HG03442 (cell line): ENCODE results near the gene NACC1.

Source experiments
- ATAC-seq: cut with Tn5 transposase; IDR thresholded peaks from one replicate; pipeline ENCODE4 v1.9.1; 2021; ENCODE audit warnings: mild to moderate bottlenecking, moderate library complexity; ENCODE audit not compliant: unreplicated experiment

The NACC1 gene

DNA sequence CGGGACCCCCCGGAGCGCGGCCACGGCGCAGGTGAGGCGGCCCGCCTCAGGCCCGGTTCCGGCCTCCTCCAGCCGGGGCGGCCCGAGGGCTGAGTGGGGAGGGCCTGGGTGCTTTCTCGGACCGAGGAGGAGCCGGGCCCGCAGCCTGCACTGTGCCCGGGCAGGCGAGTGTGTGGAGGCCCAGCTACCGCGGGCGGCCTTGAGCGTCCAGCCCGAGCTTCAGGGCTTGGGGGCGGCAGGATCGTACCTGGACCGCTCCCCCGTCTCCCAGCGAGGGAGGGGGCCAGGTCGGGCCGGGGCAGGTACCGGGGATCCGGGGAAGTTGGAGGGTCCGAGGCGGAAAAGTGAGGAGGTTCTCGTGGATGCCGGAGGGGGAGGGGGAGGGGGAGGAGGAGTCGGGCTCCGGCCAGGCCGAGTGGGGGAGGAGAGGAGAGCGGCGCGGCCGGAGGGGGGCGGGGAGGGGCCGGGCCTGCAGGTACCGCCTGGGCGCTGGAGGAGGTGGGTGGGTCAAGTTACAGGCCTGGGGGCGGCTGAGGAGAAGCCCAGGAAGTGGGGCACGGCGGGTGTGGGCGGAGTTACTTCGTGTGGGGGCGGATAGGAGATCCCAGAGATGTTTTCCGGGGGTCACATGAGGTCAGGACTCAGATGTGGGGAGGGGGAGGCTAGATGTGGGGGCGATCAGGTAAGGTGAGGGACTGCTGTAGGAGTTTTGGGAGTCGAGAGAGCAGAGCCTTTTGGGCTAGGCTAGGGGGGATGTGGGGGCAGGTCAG is 545 bp downstream of the NACC1 start:
- ATAC-seq: no peak

DNA sequence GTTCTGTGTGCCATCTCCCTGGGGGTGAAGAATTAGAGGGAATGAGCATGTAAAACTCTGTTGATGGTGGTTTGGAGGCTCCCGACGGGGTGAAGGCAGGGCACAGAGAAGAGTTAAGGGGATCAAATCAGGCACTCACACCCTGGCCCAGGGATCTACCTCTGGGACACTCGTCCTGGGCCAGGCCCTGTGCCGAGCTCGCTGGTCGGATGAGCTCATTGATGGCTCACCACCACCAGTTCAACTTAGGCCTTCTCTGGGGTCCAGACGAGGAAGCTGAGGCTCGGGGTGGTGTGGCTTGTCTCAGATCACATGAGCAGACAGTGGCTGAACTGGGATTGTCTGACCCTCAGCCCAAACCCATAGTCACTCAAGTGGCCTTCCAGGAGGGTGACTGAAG is 1.6 kb downstream of the NACC1 start:
- ATAC-seq: no peak

- no peak for ATAC-seq
Measured at GRCh38 chr19:13120031-13120430, 2.0 kb downstream of the NACC1 start.

- no peak for ATAC-seq
Measured at GRCh38 chr19:13120817-13121216, 2.8 kb downstream of the NACC1 start.

DNA sequence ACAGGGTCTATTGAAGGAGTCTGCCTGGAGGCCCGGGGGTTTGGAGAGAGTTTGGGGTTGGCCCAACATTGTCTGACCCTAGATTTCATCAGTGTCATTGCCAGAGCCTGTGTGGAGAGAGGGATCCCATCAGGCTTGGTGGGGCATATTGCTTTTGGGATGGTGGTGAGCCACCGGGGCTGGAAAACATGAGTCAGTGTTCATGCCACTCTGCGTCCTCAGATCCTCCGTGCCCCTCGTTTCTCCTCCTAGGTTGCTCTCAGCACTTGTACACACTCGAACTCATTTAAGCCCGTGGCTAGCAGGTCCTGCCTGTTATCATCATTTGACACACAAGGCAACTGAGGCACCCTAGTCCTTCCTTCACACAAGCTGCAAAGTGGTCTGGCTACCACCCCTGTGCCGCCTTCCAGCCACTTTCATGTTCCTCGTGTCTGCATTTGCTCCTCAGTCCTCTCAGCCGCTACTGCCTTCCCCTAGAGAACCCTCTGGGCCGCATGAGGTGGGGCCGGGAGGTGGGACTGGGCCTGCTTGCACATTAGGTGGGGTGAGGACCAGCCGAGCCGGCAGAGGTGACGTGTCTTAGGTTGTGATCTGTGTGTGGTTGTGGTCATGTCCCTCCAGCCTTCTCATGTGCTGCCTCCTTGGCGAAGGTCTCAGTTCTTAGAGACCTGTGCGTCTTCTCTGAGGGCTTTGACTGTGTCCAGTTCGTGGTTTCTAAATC is 3.6 kb downstream of the NACC1 start:
- no peak for ATAC-seq

DNA sequence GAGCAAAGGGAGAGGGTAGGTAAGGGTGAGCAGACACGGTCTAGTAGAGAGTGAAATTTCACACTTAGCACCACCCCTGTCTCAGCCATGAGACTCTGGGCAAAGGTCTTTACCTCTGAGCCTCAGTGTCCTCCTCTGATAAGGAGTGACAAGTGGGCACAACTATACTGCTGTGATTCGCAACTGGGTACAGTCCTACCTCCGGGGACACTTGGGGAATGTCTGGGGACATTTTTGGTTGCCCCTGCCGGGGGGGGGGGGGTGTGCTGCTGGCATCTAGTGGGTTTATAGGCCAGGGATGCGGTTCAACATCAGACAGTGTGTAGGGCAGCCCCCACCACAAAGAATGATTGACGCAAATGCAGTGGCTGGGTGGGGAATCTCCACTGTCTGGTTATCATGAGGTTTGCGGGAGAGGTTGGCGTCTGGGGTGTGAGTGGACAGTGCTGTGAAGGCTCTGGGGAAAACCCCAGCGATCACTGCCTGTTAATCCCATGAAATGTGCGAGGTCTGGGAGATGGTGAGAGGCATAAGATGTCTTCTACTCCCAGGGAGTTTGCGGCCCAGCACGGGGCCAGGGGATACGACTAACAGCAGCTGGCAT is 4.3 kb downstream of the NACC1 start:
- ATAC-seq: no peak

DNA sequence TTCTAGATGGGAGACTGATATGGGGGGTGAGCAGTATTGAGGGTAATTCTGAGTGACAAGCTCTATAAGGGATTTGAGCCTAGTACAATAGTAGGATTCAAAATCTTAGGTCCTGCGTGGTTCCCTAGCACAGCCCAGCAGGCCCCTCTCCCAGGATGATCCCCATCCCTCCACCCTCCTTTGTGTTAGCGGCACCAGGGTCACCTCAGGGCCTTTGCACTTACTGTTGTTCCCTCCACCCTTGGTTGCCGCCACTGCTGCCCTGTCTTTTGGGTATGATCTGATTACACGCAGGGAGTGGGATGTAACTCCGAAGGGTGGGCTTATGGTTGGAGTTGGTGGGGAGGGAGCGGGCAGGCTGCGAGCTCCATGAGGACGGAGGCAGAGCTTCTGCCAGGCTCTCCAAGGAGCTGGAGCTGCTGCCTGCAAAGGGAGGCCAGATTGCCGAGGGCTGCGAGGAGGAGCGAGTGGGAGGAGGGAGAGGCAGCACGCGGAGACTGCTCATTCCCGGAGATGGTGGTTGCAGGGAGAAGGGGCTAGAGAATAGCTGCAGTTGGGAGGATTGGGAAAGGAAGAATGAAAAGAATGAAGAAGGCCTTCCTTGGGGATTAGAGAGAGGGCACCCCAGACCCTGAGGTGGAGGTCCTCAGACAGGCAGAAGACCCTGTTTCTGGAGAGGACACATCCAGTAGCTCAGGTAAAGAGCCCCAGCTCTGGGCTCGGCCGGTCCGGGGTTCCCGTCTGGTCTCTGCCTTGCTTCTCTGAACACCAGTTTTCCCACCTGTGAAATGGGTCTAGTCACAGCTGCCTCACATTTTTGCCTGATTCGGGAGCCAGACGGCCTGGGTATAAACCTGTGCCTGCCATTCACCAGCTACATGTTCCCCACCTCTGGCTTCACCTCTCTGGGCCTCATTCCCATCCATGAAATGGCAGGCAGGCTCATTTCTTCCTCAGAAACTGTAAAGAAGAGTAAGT is 5.2 kb downstream of the NACC1 start:
- no peak for ATAC-seq

- no peak for ATAC-seq
Measured at GRCh38 chr19:13127051-13127450, 9.0 kb downstream of the NACC1 start.

- no peak for ATAC-seq
Measured at GRCh38 chr19:13127811-13128575, 9.9 kb downstream of the NACC1 start.

- no peak for ATAC-seq
Measured at GRCh38 chr19:13128583-13128982, 10.5 kb downstream of the NACC1 start.

- ATAC-seq: no peak
Measured at GRCh38 chr19:13129384-13129783, 11.3 kb downstream of the NACC1 start.

DNA sequence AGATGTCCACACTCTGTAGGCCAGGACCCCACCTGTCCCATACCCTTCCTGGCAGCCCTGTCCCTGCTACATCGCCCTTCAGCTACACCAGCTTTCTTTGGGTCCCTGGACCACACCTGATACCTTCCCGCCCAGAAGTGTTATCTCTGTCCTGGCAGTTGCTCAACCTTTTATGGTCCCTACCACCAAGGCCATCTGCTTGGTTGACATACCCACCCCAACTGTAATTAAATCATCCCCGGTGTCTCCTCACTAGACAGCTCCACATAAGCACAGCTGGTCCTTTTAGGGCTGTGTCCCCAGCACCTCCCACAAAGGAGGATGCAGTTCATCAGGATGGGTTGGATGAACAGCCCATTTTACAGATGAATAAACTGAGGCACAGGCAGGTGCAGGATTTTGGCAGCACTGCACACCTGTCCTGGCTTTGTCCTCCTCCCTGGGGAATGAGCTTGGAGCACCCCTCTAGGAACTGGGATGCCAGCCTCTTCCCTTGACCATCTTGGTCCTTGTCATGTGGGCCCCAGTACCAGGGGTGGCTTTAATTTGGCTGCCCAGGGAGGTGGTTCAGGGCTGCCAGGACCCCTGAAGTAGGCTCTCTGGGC is 12.9 kb downstream of the NACC1 start:
- ATAC-seq: no peak

- no peak for ATAC-seq
Measured at GRCh38 chr19:13132471-13133180, 14.6 kb downstream of the NACC1 start.

DNA sequence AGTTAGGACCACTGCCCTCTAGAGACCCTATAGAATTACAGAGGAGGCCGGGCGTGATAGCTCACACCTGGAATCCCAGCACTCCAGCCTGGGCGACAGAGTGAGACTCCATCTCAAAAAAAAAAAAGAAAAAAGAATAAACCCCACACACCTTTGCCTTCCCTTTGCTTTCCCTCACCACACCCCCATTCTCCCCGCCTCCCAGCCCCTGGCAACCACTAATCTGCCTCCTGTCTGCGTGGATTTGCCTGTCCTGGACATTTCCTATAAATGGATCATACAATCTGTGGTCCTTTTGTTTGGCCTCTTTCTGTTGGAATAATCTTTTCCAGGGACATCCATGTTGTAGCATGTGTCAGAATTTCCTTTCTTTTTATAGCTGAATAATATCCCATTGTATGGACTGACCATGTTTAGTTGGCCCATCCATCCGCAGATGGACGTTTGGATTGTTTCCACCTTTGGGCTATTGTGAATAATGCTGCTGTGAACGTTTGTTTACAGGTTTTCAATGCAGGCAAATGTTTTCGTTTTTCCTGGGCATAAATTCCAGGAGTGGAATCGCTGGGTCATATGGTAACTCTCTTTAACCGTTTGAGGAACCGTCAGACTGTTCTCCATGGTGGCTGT is 15.3 kb downstream of the NACC1 start:
- no peak for ATAC-seq

DNA sequence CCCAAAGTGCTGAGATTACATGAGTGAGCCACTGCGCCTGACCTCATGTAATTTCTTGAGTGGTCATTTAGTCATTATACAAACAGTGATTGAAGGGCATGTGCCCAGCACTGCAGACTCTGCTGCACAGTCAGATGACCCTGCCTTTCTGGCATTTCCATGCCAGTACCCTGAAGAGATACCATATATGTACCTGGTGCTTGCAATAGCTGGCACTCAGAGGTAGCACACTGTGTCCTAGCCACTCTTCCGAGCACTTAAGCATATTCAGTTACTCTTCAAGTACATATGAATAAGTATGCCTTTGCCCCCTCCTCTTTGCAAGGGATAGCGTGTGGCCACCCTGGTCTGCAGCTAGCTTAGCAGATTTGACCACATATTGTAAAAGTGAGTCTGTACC is 16.6 kb downstream of the NACC1 start:
- no peak for ATAC-seq

DNA sequence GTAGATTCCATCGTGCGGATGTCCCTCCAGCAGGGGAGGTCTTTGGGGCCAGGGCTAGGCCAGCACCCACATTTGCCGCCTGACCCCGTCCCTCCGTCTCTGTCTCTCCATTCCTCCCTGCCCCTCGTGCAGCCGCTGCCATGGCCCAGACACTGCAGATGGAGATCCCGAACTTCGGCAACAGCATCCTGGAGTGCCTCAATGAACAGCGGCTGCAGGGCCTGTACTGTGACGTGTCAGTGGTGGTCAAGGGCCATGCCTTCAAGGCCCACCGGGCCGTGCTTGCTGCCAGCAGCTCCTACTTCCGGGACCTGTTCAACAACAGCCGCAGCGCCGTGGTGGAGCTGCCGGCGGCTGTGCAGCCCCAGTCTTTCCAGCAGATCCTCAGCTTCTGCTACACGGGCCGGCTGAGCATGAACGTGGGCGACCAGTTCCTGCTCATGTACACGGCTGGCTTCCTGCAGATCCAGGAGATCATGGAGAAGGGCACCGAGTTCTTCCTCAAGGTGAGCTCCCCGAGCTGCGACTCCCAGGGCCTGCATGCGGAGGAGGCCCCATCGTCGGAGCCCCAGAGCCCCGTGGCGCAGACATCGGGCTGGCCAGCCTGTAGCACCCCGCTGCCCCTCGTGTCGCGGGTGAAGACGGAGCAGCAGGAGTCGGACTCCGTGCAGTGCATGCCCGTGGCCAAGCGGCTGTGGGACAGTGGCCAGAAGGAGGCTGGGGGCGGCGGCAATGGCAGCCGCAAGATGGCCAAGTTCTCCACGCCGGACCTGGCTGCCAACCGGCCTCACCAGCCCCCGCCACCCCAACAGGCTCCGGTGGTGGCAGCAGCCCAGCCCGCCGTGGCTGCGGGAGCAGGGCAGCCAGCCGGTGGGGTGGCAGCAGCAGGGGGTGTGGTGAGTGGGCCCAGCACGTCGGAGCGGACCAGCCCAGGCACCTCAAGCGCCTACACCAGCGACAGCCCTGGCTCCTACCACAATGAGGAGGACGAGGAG is 17.3 kb downstream of the NACC1 start:
- no peak for ATAC-seq

- ATAC-seq: no peak
Measured at GRCh38 chr19:13137290-13137794, 19.3 kb downstream of the NACC1 start.
